HFF-Myc (cell line): ENCODE measurements around the gene FLOT1.
"Not testable (repeated sequence)": the region's sequence is repeated elsewhere in the genome, so short reads cannot be mapped to it uniquely, and the experiment has no call there.

Experiments used
- DNase-seq: peaks from one replicate; pipeline ENCODE4 v3.0.0-alpha.2; 2011; ENCODE audit warnings: low read depth; ENCODE audit errors: extremely low read depth
- H3K4me3 ChIP-seq: replicated peaks from 2 replicates; pipeline ENCODE4 v1.5.1; 2011; ENCODE audit warnings: low read depth, mild to moderate bottlenecking, control low read depth, low read length
- TF ChIP-seq, protein P1 (sequence below): IDR thresholded peaks from 2 replicates; pipeline ENCODE4 v1.5.1; 2012; ENCODE audit warnings: mild to moderate bottlenecking, low read depth, low read length, control low read depth; ENCODE audit errors: missing control alignments

The FLOT1 gene

DNA sequence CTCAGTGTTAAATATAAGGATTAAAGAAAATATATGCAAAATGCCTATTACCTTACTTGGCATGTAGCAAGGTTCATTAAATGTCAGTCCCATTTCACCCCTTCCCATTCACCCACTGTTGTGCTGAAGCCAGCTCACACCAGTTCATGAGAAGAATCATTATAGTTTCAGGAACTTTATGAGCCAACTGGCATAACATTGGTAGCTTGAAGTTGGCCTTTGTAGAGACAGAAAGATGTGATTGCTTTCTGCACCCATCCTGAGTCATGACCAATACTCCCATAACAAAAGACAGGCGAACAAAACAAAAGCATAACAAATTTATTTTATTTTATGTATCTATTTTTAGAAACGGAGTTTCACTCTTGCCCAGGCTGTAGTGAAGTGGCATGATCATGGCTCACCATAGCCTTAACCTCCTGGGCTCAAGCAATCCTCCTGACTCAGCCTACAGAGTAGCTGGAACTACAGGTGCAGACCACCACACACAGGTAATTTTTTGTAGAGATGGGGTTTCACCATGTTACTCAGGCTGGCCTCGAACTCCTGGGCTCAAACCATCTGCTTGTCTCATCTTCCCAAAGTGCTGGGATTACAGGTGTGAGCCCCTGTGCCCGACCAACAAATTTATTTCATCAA is 19.4 kb upstream of the FLOT1 start:
- H3K4me3 ChIP-seq = no peak overlapping the region
- TF ChIP-seq, protein P1, sequence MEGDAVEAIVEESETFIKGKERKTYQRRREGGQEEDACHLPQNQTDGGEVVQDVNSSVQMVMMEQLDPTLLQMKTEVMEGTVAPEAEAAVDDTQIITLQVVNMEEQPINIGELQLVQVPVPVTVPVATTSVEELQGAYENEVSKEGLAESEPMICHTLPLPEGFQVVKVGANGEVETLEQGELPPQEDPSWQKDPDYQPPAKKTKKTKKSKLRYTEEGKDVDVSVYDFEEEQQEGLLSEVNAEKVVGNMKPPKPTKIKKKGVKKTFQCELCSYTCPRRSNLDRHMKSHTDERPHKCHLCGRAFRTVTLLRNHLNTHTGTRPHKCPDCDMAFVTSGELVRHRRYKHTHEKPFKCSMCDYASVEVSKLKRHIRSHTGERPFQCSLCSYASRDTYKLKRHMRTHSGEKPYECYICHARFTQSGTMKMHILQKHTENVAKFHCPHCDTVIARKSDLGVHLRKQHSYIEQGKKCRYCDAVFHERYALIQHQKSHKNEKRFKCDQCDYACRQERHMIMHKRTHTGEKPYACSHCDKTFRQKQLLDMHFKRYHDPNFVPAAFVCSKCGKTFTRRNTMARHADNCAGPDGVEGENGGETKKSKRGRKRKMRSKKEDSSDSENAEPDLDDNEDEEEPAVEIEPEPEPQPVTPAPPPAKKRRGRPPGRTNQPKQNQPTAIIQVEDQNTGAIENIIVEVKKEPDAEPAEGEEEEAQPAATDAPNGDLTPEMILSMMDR = no peak

DNA sequence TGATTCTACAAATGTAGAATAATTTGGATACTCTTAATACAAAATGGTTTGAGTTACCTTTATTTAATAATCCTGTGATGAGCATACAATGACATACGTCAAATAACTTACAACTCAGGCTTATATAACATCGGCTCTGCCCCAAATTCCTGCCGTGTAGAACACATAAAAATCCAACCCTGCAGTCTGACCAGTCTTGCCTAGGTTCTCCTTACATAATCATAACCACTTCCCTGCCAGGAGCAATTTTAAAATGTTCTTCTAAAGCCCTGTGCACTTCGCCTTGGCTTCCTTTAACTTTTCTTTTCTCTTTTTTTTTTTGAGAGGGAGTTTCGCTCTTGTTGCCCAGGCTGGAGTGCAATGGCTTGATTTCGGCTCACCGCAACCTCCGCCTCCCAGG is 18.1 kb upstream of the FLOT1 start:
- TF ChIP-seq, protein P1 = no peak
- no peak overlapping the region for H3K4me3 ChIP-seq
- DNase-seq = no peak

More for the DNA sequence above, 19.4 kb upstream of the FLOT1 start:
- no peak for DNase-seq

DNA sequence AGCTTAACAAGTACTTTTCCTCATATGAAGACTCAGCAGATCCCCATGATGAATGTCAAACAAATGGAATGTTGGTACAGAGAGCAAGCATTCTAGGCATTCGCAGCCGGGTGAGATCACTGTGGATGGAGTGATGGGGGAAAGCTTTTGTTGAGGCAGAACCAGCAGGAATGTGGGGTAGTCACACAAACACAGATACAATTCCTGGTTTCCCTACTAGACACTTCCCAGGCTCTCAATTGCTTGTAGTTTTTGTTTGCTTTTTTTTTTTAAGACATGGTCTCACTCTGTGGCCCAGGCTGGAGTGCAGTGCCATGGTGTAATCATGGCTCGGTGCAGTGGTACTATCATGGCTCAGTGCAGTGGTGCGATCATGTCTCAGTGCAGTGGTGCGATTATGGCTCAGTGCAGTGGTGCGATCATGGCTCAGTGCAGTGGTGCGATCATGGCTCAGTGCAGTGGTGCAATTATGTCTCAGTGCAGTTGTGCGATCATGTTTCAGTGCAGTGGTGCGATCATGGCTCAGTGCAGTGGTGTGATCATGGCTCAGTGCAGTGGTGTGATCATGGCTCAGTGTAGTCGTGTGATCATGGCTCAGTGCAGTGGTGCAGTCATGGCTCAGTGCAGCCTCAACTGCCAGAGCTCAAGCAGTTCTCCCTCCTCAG is 17.2 kb upstream of the FLOT1 start:
- DNase-seq = no peak
- no peak overlapping the region for H3K4me3 ChIP-seq
- TF ChIP-seq, protein P1 = no peak

DNA sequence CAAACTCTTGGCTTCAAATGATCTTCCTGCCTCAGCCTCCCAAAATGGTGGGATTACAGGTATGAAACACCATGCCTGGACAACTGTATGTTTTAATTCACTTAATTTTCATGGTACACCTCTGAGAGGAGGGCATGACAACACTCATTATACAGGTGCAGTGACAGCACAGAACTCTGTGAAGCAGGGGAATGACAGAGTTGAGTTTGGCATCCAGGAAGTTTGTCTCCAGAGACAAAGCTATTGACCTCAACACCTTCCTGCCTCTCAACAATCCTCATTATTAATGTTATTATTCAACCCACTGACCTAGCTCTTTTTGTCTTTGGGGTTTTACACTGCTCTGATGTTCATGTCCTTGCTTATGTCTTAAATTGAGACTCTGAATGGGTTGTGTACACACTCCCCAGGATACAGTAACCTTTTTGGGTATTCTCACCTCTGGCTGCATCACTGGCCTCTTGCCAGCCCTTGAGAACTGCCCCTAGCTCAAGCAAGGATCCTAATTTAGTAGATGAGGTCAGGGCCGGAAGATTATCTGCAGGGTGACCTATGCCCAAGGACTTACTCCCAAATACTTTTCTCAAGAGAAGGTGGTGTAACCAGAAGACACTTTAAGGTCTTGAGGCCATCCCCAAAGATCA is 14.9 kb upstream of the FLOT1 start:
- no peak overlapping the region for H3K4me3 ChIP-seq
- DNase-seq = no peak
- TF ChIP-seq, protein P1 = no peak

DNA sequence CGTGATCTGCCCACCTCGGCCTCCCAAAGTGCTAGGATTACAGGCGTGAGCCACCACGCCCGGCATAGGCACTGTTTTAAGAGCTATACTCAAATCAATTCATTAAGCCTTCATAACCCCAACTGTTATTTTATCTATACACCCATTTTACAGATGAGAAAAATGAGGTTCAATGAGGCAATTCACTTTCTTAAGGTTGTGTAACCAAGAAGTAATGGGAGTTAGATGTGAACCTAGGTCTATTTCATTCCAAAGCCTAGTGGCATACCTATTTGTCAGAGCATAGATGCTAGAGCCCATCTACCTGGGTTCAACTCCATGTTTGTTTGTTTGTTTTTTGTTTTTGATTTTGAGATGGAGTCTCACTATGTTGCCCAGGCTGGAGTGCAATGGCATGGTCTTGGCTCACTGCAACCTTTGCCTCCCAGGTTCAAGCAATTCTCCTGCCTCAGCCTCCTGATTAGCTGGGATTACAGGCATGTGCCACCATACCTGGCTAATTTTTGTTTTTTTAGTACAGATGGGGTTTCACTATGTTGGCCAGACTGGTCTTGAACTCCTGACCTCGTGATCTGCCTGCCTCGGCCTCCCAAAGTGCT is 14.0 kb upstream of the FLOT1 start:
- H3K4me3 ChIP-seq, DNase-seq: not testable (repeated sequence)

DNA sequence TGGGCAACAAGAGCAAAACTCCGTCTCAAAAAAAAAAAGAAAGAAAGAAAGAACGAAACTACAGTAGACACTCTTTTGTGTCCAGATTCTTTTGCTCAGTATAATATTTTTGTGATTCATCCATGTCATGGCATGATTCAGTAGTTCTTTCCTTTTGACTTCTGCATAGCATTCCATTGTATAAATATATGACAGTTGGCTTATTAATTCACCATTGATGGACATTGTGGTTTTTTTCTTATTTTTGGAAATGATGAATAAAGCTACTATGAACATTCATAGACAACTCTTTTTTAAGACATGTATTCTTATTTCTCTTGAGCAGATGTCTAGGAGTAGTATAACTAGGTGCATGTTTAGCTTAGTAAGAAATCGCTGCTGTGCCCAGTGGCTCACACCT is 12.1 kb upstream of the FLOT1 start:
- TF ChIP-seq, protein P1 = no peak
- no peak overlapping the region for H3K4me3 ChIP-seq
- no peak for DNase-seq
